H1 (cell line): ENCODE results near the gene VTN. TPM values are rescaled to one million over a fixed set of nuclear protein-coding genes. Genes with fewer than 3 reads are reported as not detected.

Source experiments
- microRNA-seq, 2 experiments: library from miRNA; unstranded; fragments of <30 nt; microRNA quantifications; one replicate each; pipeline versions ENCODE4 to v1.2.0, GENCODE V29; 2016 to 2020; ENCODE audit warnings: borderline microRNAs expressed in 2 of 2, borderline number of aligned reads in 2 of 2, borderline replicate concordance in 1 of 2
- polyA plus RNA-seq, 7 experiments: library from polyadenylated mRNA; depleted of rRNA in 3 of 7; stranded (reverse) in 5 of 7; unstranded in 2 of 7; fragments of >200 nt in 5 of 7; fragments of 200-250 nt in 2 of 7; gene quantifications; 1 replicate in 5 of 7; 2 replicates in 1 of 7; 4 replicates in 1 of 7; pipeline versions ENCODE4 v1.2.1 to v1.2.3, GENCODE V29; 2011 to 2013; ENCODE audit warnings: missing spikeins in 2 of 7, mixed read lengths in 2 of 7
- total RNA-seq: library from RNA; stranded (reverse); fragmentation: NEBNext Ultra II Directional; extraction: Animal tissue kit (Norgen Biotek cat#: 25700); gene quantifications from 2 replicates; pipeline ENCODE4 v1.2.1, GENCODE V29; 2021

Gene VTN
- total and polyA plus RNA-seq, 2 of the 8 experiments (the other 6 are each of a cell fraction or from before 2014, with no cell fraction given) = 0.18 TPM; not detected in 1

Small RNA genes lying within 50 kb of the gene (microRNA-seq; reads per million reads assigned to microRNA genes)
- gene MIR4723 = 0 to 0.20 reads per million in 2 experiments

Other genes with a start within 250 kb of the VTN start
- gene TMEM97, start 51.1 kb downstream of the VTN start, total RNA-seq = 130 and 136 TPM in 2 replicates
- 70.0 and 126 TPM in 2 replicates for gene TMEM97, start 51.1 kb downstream of the VTN start, polyA plus RNA-seq (2011; rRNA removed)
- gene IFT20, start 34.8 kb downstream of the VTN start, total RNA-seq = 19.3 and 21.0 TPM in 2 replicates
- gene IFT20, start 34.8 kb downstream of the VTN start, polyA plus RNA-seq (2011; rRNA removed) = 9.0 and 11.7 TPM in 2 replicates
- gene TNFAIP1, start 34.5 kb downstream of the VTN start, total RNA-seq = 19.5 and 22.8 TPM in 2 replicates
- 16.9 and 19.9 TPM in 2 replicates for gene TNFAIP1, start 34.5 kb downstream of the VTN start, polyA plus RNA-seq (2011; rRNA removed)
- gene POLDIP2, start 12.8 kb downstream of the VTN start, total RNA-seq = 74.0 and 75.3 TPM in 2 replicates
- gene POLDIP2, start 12.8 kb downstream of the VTN start, polyA plus RNA-seq (2011; rRNA removed) = 76.1 and 92.3 TPM in 2 replicates
- gene SEBOX, start 5.1 kb downstream of the VTN start, total RNA-seq = not detected in 2 replicates
- gene SEBOX, start 5.1 kb downstream of the VTN start, polyA plus RNA-seq (2011; rRNA removed) = not detected in 2 replicates
- 6.5 and 9.2 TPM in 2 replicates for gene SARM1, start 1.4 kb upstream of the VTN start, total RNA-seq
- 5.8 and 6.1 TPM in 2 replicates for gene SARM1, start 1.4 kb upstream of the VTN start, polyA plus RNA-seq (2011; rRNA removed)
- gene SLC46A1, start 35.9 kb upstream of the VTN start, total RNA-seq = 7.1 and 8.7 TPM in 2 replicates
- gene SLC46A1, start 35.9 kb upstream of the VTN start, polyA plus RNA-seq (2011; rRNA removed) = 5.3 and 5.9 TPM in 2 replicates
- gene SLC13A2, start 103.3 kb upstream of the VTN start, total RNA-seq = not detected in 2 replicates
- gene SLC13A2, start 103.3 kb upstream of the VTN start, polyA plus RNA-seq (2011; rRNA removed) = not detected in 2 replicates
- gene FOXN1, start 136.0 kb upstream of the VTN start, total RNA-seq = not detected in 2 replicates
- gene FOXN1, start 136.0 kb upstream of the VTN start, polyA plus RNA-seq (2011; rRNA removed) = not detected in 2 replicates
- 43.5 and 44.1 TPM in 2 replicates for gene UNC119, start 182.3 kb upstream of the VTN start, total RNA-seq
- 94.4 and 122 TPM in 2 replicates for gene UNC119, start 182.3 kb upstream of the VTN start, polyA plus RNA-seq (2011; rRNA removed)
- gene PIGS, start 201.2 kb upstream of the VTN start, total RNA-seq = 47.4 and 50.6 TPM in 2 replicates
- 44.3 and 72.7 TPM in 2 replicates for gene PIGS, start 201.2 kb upstream of the VTN start, polyA plus RNA-seq (2011; rRNA removed)
- 51.3 and 51.6 TPM in 2 replicates for gene ALDOC, start 206.6 kb upstream of the VTN start, total RNA-seq
- 103 and 134 TPM in 2 replicates for gene ALDOC, start 206.6 kb upstream of the VTN start, polyA plus RNA-seq (2011; rRNA removed)
- gene SPAG5, start 228.7 kb upstream of the VTN start, total RNA-seq = 115 and 129 TPM in 2 replicates
- 51.7 and 57.1 TPM in 2 replicates for gene SPAG5, start 228.7 kb upstream of the VTN start, polyA plus RNA-seq (2011; rRNA removed)
- 21.1 and 24.1 TPM in 2 replicates for gene RSKR, start 243.9 kb upstream of the VTN start, total RNA-seq
- 26.9 and 28.5 TPM in 2 replicates for gene RSKR, start 243.9 kb upstream of the VTN start, polyA plus RNA-seq (2011; rRNA removed)